Measurements from ENCODE around the gene PLA1A. TPM values are rescaled to one million over a fixed set of nuclear protein-coding genes. Genes with fewer than 3 reads are reported as not detected.
A peak's percentile ranks its signal among the peaks of the same experiment; 100 is the strongest.

PLA1A gene
- total and polyA plus RNA-seq, 11 donors = 0.58 to 23.8 (median 1.8) TPM

DNA sequence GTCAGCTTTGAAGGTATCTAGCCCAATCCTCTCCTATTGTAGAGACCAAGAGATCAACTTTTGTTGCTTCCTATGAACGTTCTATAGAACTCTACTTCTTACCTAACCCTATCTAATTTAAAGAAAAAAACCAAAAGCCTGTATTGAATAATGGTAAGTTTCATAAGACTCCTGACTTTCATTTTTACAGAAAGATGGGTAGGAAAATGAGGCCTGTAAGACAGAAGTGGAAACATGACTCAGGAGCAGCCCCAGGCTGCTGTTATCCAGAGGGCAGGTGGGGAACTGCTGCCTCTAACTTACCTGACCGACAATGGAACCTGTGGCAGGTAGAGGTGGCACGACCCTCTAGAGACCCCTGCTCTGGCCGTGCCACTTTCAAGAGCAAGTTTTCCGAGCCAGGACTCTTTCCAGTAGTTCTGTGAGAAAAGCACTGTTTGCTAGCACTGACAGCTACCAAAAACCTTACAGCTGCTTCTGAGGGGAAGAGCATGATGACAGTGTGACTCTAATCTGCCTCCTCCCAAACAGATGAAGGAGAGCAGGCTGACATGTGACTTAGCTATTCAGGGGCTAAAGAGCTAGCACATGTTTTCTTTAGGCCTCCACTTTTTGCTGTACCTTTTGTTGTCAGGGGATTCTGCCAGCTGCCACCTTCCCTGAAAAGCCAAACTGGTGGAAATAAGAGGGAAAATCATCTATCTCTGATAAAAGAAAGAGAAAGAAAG is 45.2 kb downstream of the PLA1A start:
- Histone ChIP-seq H3K9me3 (no peaks in the 10 kb centered on the region), H3K36me3 (peaks cover 0 to 86% (median 28%) of the 10 kb centered on the region in 9 donors), H3K4me3 (no peak overlapping the region), H3K4me1 (peaks cover 3 to 94% (median 55%) of the 10 kb centered on the region in 12 donors), H3K27me3 (no peaks in the 10 kb centered on the region), H3K27ac (peak overlapping the region in 10 of 12 donors; percentile 8 to 99 (median 92))
- intact Hi-C loops (cut with DNase I) = loop anchor here in 1 of 10 donors (5.0 kb wide), 1 partner anchor 41 kb away; no protein-coding TSS in a partner anchor
- TF ChIP-seq POLR2A (IDR thresholded peaks at IDR 0.05) = no peak
- TF ChIP-seq, protein P1, sequence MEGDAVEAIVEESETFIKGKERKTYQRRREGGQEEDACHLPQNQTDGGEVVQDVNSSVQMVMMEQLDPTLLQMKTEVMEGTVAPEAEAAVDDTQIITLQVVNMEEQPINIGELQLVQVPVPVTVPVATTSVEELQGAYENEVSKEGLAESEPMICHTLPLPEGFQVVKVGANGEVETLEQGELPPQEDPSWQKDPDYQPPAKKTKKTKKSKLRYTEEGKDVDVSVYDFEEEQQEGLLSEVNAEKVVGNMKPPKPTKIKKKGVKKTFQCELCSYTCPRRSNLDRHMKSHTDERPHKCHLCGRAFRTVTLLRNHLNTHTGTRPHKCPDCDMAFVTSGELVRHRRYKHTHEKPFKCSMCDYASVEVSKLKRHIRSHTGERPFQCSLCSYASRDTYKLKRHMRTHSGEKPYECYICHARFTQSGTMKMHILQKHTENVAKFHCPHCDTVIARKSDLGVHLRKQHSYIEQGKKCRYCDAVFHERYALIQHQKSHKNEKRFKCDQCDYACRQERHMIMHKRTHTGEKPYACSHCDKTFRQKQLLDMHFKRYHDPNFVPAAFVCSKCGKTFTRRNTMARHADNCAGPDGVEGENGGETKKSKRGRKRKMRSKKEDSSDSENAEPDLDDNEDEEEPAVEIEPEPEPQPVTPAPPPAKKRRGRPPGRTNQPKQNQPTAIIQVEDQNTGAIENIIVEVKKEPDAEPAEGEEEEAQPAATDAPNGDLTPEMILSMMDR (IDR thresholded peaks at IDR 0.05) = no peak
- ATAC-seq (no peak), DNase-seq (no peak)
- 44 to 65% (median 50%) methylated on average over 5 of the region's 5 CpGs for WGBS, 4 donors

DNA sequence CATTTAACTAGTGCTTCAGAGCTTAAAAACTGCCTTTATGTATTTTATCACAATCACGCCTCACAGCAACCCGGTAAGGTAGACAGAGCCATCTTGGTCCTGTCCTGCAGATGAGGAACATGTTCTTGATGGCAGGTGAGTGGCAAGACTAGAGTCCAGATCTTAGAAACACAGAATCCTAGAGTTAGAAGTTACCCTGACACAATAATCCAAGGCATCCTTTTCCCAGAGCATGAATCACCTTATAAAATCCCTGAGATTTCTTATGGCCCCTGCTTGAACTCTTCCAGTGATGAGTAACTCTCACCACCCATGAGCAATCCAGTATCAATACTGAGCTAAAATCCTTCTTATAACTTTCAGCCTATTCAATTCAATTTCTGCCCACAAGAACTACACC is 45.8 kb downstream of the PLA1A start:
- 62 to 84% (median 66%) methylated on average over 2 of the region's 2 CpGs for WGBS, 4 donors
- no peak for ATAC-seq

DNA sequence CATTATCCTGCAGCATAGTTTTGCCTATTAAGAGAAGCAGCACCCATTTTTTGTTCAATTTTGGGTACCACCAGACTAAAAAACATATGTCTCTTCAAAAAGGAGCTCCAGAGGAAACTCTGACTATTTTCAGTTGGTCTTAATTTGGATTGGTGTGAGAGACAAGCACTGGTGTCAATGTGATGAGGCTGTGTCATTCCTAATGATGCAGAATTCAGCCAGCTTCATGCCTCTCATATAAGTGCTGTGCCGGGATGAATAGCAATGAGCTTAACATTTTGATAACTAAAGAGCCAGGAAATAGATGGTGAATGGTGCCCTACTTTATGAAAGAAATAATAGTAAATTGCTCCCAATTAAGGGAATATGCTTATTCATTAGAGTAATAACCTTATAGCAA is 46.8 kb downstream of the PLA1A start:
- 45 to 75% (median 53%) methylated on average over 1 of the region's 1 CpG for WGBS, 4 donors
- ATAC-seq (peak in 1 of 4 donors; percentile 11), DNase-seq (no peak)
- Histone ChIP-seq H3K4me3 (peak overlapping the region in 3 of 12 donors; percentile 2 to 3 (median 3)), H3K4me1 (peaks cover 8 to 94% (median 55%) of the 10 kb centered on the region in 12 donors), H3K27ac (peak overlapping the region in 11 of 12 donors; percentile 6 to 99 (median 95)), H3K9me3 (no peaks in the 10 kb centered on the region), H3K36me3 (peaks cover 0 to 98% (median 37%) of the 10 kb centered on the region in 9 donors), H3K27me3 (no peaks in the 10 kb centered on the region)
- intact Hi-C loops (cut with DNase I) = loop anchor here in 1 of 10 donors (5.0 kb wide), 1 partner anchor 42 kb away; no protein-coding TSS in a partner anchor
- TF ChIP-seq, protein P1 (IDR thresholded peaks at IDR 0.05) = no peak
- TF ChIP-seq POLR2A (IDR thresholded peaks at IDR 0.05) = no peak

More for the DNA sequence above, 45.8 kb downstream of the PLA1A start:
- H3K27ac ChIP-seq = peak overlapping the region in 9 of 12 donors; percentile 8 to 99 (median 95)
- intact Hi-C loops (cut with DNase I) = loop anchor here in 1 of 10 donors (5.0 kb wide), 1 partner anchor 41 kb away; no protein-coding TSS in a partner anchor
- DNase-seq = no peak
- no peaks in the 10 kb centered on the region for H3K27me3 ChIP-seq
- no peak for TF ChIP-seq POLR2A (IDR thresholded peaks at IDR 0.05)
- TF ChIP-seq, protein P1 (IDR thresholded peaks at IDR 0.05) = no peak
- no peaks in the 10 kb centered on the region for H3K9me3 ChIP-seq
- peaks cover 0 to 92% (median 35%) of the 10 kb centered on the region in 9 donors for H3K36me3 ChIP-seq
- H3K4me1 ChIP-seq = peaks cover 5 to 94% (median 55%) of the 10 kb centered on the region in 12 donors
- no peak overlapping the region for H3K4me3 ChIP-seq

DNA sequence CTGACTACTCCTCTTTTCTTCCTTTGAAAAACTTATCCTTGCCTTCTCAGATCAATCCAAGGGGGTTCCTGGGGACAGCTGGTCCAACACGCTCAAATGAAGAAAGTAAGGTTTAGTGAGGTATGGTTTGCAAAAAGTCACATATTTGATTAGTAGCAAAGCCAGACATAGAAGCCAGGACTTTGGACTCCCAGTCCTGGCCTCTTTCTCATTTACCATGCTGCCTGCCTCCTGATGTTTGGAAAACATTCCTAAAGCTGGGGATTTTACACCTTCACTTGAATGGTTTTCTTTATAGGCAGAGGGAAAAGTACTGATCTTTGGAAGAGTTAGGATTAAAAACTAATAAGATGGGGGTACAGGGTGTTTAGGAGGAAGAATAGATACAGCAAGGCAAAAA is 48.1 kb downstream of the PLA1A start:
- intact Hi-C loops (cut with DNase I) = no loop called here
- peak overlapping the region; percentile 39 to 99 (median 92) for H3K27ac ChIP-seq
- no peak for TF ChIP-seq POLR2A (IDR thresholded peaks at IDR 0.05)
- TF ChIP-seq, protein P1 (IDR thresholded peaks at IDR 0.05) = no peak
- no peak for DNase-seq
- peak overlapping the region in 2 of 12 donors; percentile 2 to 14 for H3K4me3 ChIP-seq
- peaks cover 0 to 87% (median 37%) of the 10 kb centered on the region in 9 donors for H3K36me3 ChIP-seq
- 57 to 80% (median 72%) methylated on average over 1 of the region's 1 CpG for WGBS, 4 donors
- no peaks in the 10 kb centered on the region for H3K9me3 ChIP-seq
- no peaks in the 10 kb centered on the region for H3K27me3 ChIP-seq
- no peak for ATAC-seq
- H3K4me1 ChIP-seq = peaks cover 9 to 96% (median 62%) of the 10 kb centered on the region in 12 donors
